CD4-positive, alpha-beta T cell treated with Interleukin-1 beta for 1 hour (primary cell): ENCODE data around the gene PCAT6.
"Not testable (repeated sequence)": the region's sequence is repeated elsewhere in the genome, so short reads cannot be mapped to it uniquely, and the experiment has no call there.

ENCODE experiments used
- DNase-seq, 2 donors: peaks; one replicate each; pipeline ENCODE4 v3.0.0-alpha.2; 2020 to 2022

PCAT6 gene

DNA sequence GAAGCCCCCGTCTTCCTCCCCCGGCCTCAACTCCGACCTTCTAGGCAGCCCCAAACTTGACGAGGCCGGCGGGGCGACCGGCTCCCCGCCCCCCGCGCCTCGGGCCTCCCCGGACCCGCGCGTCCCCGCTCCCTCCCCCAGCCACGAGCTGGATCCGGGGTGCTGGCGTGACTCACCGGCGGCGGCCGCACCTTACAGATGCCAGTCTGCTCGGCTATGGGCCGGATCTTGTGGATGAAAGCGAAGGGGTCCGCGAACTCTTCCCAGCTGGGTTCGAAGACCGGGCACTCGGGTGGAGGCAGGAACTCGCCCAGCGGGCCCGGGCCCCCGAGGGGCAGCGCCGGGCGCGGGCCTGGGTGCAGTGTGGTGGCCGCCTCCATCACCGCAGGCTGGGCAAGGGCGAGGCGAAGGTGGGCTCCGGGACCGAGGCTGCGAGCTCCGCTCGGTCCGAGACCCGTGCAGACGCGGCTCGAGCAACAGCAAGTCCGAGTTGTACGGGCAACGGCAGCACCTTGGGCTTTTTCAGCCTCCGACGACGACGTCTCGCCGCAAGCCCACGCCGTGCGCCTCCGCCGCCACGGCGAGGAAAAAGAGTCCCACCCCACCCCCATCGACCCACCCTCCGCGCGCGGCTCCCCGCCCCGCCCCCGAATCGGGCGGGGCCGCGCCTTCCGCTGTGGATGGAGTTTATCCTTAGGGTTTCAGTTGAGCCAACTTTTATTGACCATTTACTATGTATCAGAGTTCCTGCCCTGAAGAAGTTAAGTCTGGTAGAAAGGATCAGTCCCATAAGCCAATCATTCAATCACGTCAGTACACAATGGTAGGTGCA is 2.6 kb upstream of the PCAT6 start, which contains the start of gene KDM5B:
KDM5B (minus strand) TSS at position 496 of the 832 bp plus-strand sequence; CDS start at position 380, 116 bp downstream.
- peak; percentile 60 to 64 for DNase-seq

DNA sequence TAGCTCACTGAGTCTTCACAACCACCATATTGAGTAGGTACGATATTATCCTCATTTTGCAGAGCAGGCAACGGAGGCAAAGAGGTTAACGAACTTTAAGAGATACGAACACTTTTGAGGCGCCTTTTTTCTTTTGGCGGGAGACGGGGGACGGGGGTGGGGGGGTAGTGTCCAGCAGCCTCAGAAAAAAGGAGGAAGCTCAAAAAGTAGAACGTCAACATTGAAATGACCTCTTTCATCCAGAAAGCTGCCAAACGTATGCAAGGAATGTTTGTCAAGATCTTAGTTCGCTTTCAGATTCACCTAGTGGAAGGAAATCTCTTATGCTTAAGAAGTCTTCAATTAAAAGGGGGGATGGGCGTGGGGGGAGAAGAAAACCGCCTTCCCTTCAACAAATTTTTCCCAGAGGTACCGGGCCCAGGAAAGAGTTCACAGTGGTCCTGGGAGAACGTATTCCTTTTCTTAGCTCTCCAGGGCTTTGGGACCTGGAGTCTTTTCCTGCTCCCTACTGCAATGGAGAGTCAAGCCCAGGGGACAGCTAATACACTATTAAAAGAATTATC is 1.1 kb upstream of the PCAT6 start:
- DNase-seq: no peak

DNA sequence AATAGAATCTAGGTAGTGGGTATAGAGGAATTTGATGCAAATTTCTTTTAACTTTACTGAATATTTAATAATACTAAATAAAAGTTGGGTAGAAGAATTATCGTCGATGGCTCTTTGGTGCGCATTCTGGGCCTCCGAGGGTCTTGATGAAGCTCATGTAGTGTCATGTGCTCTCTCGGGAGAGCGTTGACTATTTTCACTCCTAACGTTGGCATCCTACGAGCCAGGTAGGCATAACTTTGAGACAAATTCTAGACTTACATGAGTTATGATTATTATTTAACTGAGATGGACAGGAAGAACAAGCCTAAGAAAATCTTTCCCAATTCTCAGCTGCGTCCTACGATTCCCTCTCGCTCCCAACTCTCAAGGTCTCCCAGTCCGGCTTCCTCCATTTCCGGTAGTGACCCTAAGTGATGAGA is 550 bp upstream of the PCAT6 start:
- DNase-seq: no peak

DNA sequence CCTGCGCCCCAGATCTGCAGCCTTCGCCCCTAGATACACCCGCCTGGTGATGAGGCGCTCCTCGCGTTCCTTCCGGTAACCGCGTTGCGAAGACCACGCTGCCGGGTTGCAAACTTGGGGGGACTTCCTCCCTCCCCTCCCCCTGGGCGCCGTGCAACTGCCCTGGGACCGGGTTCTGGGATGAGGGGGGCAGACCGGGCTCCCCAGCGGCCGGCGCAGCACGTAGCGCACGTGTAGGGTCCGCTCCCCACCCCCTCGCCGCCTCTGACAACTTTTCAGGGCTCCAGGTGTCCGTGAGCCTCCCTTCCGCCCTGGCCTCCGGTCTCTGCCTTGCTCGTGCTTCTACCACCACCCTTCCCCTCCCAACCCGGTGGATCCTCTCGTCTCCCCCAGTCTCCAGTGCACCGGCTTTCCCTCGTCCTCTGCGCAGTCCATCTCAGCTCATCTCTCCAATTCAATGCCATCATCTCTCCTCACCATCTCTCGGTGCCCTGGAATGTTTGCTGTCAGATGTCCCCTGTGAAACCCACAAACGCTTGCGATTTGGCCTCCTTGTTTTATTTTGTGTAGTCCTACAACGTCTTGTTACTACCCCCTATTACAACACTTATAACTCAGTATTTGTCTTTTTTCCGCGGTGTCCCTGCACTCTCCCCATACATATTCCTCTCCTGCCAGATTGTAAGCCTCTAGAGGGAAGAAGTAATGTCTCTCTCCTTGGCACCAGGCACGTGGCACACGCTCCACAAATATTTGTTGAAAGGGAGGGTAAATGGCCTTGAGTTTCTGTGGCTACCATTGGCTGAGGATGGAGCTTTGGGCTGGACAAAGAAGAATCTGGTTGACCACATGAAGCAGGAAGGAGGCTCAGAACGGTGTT is 782 bp downstream of the PCAT6 start:
- peak; percentile 22 to 34 for DNase-seq

DNA sequence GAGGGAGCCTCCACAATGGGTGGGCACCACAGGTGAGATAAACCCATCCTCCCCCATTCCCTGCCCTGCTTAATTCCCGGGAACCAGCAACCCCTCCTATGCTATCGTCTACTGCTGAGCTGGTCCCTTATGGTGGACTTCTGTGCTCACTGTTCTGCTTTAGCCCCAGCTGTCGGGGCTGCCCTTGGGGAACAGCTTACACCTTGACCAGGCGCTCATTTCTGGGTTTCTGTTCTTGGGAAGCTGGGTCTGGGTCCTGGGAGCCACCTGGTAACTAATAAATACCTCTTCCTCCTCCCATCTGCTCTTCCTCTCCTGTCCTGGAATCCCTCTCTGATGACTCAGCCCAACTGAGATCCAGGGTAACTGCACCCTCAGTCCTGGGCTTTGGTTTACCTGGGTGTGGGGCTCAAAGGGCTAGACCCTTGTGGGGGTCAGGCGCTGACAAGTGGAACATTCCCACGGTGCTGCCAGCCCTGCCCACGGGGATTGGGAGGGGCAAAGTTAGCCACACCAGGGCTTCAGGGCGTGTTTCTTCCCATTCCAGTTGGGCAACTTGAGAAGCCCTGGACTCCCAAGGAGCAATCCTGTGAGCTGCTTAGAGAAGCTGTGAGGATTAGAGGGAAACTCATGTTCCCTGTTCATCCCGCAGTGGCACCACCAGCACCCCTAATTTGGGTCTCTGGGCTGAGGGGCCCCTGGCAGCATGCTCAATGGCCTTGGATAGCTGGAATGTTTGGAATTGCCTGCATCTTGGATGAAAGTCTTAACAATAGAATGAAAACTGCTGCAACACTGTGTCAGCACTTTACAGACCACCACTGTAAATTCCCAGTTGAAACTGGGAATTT is 1.6 kb downstream of the PCAT6 start:
- no peak for DNase-seq

DNA sequence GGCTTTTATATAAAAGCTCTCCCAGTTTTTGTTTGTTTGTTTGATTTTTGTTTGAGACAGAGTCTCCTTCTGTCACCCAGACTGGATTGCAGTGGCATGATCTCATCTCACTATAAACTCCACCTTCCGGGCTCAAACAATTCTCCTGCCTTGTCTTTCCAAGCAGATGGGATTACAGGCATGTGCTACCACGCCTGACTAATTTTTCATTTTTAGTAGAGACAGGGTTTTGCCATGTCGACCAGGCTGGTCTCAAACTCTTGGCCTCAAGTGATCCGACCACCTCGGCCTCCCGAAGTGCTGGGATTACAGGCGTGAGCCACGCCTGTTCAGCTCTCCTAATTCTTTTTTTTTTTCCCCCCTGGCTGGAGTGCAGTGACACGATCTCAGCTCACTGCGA is 4.4 kb downstream of the PCAT6 start:
- DNase-seq: no peak

DNA sequence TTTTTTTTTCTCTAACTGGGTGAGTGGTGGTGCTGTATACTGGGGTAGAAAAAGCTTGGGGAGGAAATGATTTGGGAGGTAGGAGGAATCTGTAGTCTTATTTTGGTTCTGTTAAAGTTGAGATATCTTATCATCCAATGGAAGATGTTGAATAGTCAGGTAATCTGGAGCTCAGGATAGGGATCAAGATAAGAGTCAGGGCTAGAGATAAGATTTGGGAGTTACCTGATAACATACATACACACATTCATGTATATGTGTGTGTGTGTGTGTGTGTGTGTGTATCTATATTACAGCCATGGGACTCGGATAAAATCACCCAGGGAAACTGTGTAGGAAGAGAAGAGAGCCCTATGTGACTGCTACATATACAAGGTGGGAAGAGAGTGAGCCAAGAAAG is 8.1 kb downstream of the PCAT6 start:
- DNase-seq: no peak

DNA sequence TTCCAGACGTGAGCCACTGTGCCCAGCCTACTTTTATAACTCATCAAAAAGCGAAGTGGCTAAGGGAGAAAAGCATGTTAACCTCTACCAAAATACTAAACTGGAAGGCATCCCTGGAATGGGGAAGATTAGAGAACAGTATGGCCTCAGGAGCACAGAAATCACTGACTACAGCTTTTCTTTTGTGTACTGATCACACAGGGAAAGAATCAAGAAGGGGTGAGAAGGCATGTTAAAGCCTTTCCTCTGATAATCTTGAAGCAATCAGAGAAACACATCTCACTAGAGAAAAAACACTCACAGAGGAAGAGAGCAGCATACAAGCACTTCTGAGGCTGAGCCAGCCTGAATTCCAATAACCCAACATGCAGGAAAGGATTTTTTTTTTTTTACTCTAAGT is 10.7 kb downstream of the PCAT6 start:
- DNase-seq: no peak

DNA sequence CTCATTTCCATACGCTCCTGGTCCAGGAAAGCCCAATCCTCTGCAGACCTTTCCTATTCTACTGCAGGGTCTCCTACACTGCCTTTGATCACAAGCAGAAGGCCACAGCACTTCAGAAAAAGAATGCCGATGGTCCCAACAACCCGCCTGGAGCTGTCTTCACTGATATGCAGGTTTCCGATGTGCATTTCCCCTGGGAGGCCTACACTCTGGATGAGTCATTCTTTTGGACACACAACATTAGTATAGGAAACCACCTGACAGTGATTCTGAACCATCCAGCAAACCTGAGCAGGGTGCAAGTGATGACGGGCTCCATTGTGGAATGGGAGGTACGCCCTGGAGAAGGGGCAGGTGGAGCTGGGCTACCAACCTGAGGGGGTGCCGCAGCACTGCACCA is 15.0 kb downstream of the PCAT6 start:
- no peak for DNase-seq

DNA sequence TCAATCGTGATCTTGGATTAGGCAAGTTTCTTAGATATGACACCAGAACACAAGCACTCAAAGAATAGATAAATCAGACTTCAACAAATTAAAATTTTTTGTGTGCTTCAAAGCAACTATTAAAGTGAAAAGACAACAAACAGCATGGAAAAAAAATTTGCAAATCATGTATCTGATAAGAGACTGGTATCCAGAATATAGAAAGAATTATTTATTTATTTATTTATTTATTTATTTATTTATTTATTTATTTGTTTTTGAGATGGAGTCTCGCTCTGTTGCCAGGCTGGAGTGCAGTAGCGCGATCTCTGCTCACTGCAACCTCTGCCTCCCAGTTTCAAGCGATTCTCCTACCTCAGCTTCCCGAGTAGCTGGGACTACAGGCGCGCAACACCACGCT is 18.5 kb downstream of the PCAT6 start:
- DNase-seq: not testable (repeated sequence)

DNA sequence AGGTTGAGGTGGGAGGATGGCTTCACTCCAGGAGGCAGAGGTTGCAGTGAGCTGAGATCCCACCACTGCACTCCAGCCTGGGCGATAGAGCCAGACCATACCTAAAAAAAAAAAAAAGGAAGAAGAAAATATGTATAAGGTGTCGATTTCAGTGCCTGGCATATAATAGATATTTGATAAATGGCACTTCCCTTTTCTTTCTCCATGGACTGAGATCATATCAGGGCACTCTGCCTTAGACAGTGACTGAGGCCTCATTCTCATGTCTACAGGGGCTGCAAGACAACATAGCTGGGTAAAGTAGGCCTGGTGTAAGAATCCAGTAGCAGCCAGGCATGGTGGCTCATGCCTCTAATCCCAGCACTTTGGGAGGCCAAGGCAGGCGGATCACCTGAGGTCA is 21.2 kb downstream of the PCAT6 start:
- no peak for DNase-seq

DNA sequence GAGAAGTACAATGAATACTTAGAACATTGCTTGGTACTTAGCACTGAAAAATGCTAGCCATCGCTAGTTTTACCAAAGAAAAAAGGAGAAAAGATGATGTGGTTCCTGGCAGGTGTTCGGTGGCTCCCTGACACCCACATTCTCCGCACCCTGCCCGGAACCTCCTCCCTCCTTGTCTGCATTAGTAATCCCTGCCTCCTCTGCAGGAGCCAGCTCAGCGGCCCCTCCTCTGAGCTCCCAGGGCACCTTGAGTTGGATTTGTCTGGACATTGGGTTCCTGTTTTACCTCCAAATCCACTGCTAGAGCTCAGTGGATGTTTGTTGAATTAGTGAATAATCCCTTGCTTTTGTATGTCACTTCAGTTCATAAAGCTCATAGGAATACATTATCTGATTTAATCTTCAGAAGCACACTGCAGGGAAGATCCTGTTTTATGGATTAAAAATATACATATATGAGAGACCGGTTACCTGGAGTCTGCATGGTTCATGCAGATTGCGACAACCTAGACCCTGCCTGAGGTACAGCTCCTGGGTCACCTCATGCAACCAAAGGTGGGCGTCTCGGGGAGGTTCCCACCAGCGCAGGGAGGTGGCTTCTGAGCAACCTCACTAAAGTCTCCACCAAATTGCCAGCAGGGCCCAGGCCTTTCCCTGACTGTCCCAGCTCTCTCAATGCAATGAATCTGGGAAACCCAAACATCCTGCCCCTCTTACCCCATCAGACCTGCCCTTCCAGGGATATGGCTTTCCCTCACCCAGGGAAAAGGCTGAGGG is 24.2 kb downstream of the PCAT6 start:
- DNase-seq: no peak

DNA sequence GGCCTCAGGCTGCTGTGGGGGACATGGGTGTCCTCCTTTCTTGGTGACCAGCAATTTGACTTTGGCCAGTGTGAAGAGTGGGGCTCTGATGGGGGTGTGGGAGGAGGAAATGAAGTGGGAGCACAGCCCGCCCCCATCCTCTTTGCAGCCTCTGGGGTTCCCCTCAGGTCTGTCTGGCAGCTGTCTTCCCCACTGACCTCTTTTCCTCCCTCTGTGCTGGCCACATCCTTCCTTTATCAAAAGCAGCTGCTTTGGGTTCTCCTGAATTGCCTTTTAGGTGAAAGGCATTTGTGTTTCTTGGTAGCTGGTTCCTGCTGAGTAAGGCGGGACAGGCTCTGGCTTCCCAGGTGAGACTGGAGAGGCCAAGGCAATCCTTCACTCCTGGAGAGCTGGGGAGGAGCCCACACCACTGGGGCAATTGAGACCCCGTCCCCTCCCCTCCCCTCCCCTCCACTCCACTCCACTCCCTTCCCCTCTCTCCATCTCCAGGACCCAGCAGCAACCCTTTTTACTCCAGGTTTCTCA is 24.9 kb downstream of the PCAT6 start:
- peak; percentile 19 to 42 for DNase-seq

DNA sequence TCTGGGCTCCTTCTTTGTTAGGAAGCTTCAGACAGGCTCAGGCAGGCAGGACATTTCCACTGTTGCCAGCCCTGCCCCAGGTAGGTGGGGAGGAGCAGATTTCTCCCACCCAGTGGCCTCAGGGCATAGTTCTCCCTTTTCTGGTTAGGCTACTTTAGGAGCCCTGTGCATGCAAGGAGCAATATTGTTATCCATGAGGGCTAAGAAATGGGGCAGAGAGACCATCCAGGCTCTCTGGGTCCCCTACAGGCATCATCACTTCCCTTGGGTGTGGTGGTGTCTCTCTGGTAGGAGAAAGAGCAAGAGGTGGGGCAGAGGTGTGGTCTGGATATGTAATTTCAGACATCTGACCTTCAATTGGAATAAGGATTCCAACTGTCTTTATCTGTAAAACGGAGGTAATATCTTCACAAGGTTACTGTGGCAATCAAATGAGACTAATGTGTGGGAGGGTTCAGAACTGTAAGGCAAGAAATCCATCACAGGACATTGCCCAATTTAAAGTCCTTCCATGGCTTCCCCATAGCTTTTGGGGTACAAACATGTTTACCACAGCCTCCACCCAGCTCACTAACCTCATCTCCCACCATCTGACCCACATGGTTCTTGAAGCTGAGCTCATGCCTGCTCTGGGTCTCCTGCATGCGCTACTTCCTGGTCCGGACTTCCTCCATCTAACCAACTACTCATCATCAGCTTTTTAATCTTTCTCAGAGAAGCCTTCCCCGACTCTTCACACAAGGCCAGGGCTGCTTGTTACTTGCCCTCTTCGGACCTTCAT is 26.1 kb downstream of the PCAT6 start:
- peak in 1 of 2 donors; percentile 12 for DNase-seq

DNA sequence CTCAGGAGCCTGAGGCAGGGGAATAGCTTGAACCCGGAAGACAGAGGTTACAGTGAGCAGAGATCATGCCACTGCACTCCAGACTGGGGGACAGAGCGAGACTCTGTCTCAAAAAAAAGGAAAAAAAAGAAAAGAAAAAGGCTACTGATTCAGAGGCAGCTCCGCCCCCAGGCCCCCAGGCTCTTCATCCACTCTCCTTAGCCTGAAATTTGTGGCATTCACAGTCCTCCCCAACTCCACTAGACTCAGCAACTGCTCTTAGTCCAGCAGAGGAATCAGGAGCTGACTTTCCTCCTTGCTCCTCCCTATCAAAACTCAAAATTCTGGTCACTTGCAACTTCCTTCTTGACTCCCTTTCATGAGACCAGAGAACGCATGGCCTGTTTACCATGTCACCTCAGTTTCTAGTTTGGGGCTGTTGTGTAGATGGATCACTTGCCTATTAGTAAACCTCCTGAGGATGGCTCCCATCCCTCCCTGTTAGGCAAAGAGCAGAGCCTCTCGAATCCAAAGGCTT is 27.1 kb downstream of the PCAT6 start:
- no peak for DNase-seq

DNA sequence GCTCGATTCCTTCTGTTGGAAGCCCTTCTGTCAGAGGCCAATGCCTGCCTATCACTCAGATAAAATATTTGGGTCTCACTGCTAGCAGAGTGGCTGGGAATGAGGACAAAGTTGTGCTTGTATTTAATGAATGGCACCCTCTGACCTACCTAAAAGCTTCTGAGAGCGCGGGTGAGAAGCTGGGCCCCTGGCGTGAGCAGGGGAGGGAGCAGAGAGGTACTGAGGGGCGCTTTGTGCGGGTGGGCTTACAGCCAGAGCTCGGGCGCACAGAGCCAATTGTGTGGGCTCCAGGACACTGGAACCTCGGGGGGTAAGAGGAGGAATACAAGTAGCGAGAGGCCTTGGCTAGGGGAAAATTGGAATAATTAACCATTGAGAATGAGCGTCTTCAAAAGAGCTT is 32.3 kb downstream of the PCAT6 start:
- no peak for DNase-seq

DNA sequence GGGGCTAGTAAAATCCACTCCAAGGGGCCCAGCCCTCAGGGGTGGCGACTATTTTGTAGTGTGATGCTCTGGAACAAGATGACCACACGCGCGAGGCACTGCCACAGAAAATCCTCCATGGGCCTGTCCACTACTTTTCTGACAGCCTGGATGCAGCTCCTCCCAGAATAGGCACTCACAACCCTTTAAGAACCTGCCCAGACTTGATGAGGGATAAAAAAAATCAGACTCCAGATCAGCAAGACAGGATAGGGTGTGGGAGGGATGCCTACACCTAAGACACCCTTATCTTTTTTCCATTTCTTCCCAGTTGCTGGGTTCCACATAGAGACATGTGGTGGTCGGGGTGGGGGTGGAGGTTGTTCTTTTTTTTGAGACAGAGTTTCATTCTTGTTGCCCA is 33.5 kb downstream of the PCAT6 start:
- DNase-seq: no peak

DNA sequence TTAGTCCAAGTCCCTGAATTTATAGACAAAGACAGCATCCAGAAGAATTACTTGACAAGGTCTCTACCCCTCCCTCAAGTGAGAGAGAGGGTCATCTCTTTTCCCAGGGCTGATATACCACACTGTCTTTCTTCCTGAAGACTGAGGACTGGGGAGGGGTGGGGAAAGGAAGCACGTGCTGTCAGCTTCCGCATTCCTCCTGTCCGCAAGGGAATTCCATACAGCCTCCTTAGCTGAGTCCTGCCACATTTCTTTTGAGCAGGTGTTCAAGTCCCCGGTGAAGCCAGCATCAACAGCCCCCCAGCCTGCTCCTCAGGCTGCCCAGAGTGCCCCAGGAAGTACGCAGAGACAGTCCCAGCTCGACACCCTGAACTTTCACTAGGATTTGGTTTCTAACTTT is 34.2 kb downstream of the PCAT6 start:
- DNase-seq: no peak

DNA sequence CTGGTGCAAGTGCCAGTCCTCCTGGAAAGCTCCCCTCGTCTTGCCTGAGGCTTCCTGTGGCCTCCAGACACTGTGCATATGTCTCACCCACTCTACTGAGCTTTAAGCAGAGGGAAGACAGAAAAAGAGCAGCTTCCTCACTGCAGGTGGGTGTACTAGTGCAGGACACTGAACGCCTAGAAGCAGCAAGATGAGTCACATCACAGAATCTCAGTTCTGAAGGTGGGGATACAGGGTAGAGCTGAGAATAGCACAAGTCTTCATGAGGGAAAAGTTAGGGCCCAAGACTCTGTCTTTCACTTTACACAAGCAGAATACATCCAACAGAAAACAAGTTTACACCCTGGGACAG is 37.4 kb downstream of the PCAT6 start:
- no peak for DNase-seq

DNA sequence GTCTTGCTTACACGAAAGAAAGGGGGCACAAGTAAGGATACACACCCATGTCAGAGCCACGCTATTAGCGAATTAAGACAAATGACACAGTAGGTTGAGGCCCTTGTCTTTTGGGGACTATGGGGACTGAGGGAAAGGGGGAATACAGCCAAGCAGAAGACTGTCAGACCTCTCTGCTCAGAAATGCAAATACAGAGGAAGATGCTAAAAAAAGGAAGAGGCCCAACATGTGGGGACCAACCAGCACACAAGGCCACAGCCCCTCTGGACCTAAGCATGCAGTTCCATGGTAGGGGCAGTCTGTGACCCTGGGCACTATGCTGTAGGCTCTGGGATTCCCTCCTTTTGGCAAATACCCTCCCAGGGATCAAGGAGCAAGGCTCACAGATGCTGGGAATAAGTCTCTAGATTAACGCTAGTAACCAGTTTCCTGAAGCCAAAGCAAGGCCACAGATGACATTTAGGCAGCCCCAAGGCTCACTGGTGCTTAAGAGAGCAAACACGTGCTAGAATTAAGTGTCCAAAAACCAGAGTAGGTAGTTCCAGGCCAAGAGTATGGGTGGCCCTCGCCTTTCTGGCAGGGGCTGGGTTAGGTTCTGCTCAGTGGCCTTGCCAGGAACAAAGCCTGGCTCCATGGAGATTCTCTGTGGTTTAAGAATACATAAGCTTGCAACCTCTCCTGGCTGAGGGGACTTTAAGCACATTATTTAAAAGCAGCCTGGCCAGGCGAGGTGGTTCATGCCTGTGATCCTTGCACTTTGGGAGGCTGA is 40.0 kb downstream of the PCAT6 start:
- no peak for DNase-seq
